ENCODE results near the gene FSD1L.

DNA sequence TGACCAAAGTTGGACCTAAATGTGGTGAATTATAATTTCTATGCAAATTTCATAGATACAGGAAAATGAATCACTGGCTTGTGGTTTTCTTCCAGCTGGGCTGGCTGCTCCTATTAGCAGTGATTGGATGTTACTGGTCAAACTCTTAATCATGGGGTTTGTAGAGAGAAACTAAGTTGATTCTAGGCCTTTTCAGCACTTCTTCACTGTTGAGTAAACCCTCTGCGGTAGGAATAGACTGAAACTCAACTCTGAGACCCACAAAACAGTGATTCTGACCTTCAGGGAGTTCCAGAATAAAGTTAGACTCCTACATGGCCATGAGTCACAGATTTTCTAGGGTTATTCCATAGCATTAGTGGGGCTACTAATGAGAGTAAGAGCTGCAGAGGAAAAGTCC is 62.2 kb downstream of the FSD1L start:
- TF ChIP-seq CTCF (IDR thresholded peaks at IDR 0.05) (no peak), POLR2A (IDR thresholded peaks at IDR 0.05) (no peak)

Data from Peyer's patch (tissue), 4 donors.